Loucy (cell line): ENCODE results near the gene DENND6B.
A peak's percentile ranks its signal among the peaks of the same experiment; 100 is the strongest.

Source experiments
- H2AFZ ChIP-seq: fragments of 200-600 bp; sonication (generic); 2 replicates; pipeline ENCODE4 v1.6.0; 2016; ENCODE audit warnings: antibody characterized with exemption, mild to moderate bottlenecking, low read length, moderate library complexity
- H3F3A ChIP-seq: fragments of 200-600 bp; 2 replicates; pipeline ENCODE4 v1.6.0; 2016; ENCODE audit warnings: antibody characterized with exemption, low read depth, mild to moderate bottlenecking
- H3K27me3 ChIP-seq: fragments of 200-600 bp; sonication (generic); 2 replicates; pipeline ENCODE4 v1.6.1; 2014; ENCODE audit warnings: low read length, mild to moderate bottlenecking; ENCODE audit not compliant: insufficient read depth, poor library complexity, severe bottlenecking
- H3K36me3 ChIP-seq: fragments of 200-600 bp; sonication (generic); 2 replicates; pipeline ENCODE4 v1.6.1; 2016; ENCODE audit warnings: low read length; ENCODE audit not compliant: insufficient read depth
- H3K4me1 ChIP-seq: fragments of 200-600 bp; sonication (generic); 2 replicates; pipeline ENCODE4 v1.5.1; 2014; ENCODE audit warnings: low read length, mild to moderate bottlenecking; ENCODE audit not compliant: insufficient read depth, poor library complexity, severe bottlenecking
- H3K4me2 ChIP-seq: fragments of 200-600 bp; sonication (generic); 2 replicates; pipeline ENCODE4 v1.6.0; 2014; ENCODE audit warnings: antibody characterized with exemption, low read length, low read depth, mild to moderate bottlenecking; ENCODE audit not compliant: poor library complexity, severe bottlenecking
- H3K4me3 ChIP-seq: fragments of 200-600 bp; sonication (generic); 2 replicates; pipeline ENCODE4 v1.5.1; 2014; ENCODE audit warnings: low read length, mild to moderate bottlenecking, mixed read lengths; ENCODE audit not compliant: poor library complexity, severe bottlenecking
- H3K79me2 ChIP-seq: fragments of 200-600 bp; sonication (generic); 2 replicates; pipeline ENCODE4 v1.6.1; 2014; ENCODE audit warnings: low read length; ENCODE audit not compliant: insufficient read depth
- H3K9ac ChIP-seq: fragments of 200-600 bp; sonication (generic); 2 replicates; pipeline ENCODE4 v1.6.0; 2014; ENCODE audit warnings: mild to moderate bottlenecking, low read depth, low read length, moderate library complexity; ENCODE audit not compliant: poor library complexity, severe bottlenecking
- H3K9me2 ChIP-seq: fragments of 200-600 bp; sonication (generic); replicated peaks from 2 replicates; pipeline ENCODE4 v1.6.1; 2016; ENCODE audit warnings: low read depth, low read length, mixed read lengths
- H3K9me3 ChIP-seq: fragments of 200-600 bp; sonication (generic); 2 replicates; pipeline ENCODE4 v1.6.1; 2014; ENCODE audit warnings: mild to moderate bottlenecking, antibody characterized with exemption, low read length, low read depth; ENCODE audit not compliant: insufficient read depth
- H4K20me1 ChIP-seq: fragments of 200-600 bp; sonication (generic); 2 replicates; pipeline ENCODE4 v1.6.0; 2014; ENCODE audit warnings: antibody characterized with exemption, low read length, mild to moderate bottlenecking; ENCODE audit not compliant: insufficient read depth, poor library complexity, severe bottlenecking
- CTCF ChIP-seq: fragments of 200-600 bp; sonication (generic); conservative IDR thresholded peaks from 2 replicates; pipeline ENCODE4 v1.5.1; 2014; ENCODE audit warnings: mild to moderate bottlenecking, antibody characterized with exemption, low read length
- EZH2phosphoT487 ChIP-seq: fragments of 200-600 bp; IDR thresholded peaks from 2 replicates; pipeline ENCODE4 v1.6.1; 2018; ENCODE audit warnings: antibody characterized with exemption, mild to moderate bottlenecking, moderate library complexity, borderline replicate concordance

Gene DENND6B

GRCh38 chr22:50348058-50348457 is 21.2 kb upstream of the DENND6B start:
- Histone ChIP-seq H3K4me3 (peak overlapping the region; percentile 47), H3K36me3 (peaks cover 2% of the 10 kb centered on the region; the same call in 1 of the 2 replicates), H3K9ac (peak overlapping the region; percentile 17), H3K4me1 (peaks cover 18% of the 10 kb centered on the region), H4K20me1 (peaks cover 18% of the 10 kb centered on the region), H3F3A (no peaks in the 10 kb centered on the region), H3K79me2 (peaks cover 24% of the 10 kb centered on the region), H3K9me2 (no peaks in the 10 kb centered on the region), H2AFZ (no peak overlapping the region), H3K9me3 (no peaks in the 10 kb centered on the region), H3K27me3 (no peaks in the 10 kb centered on the region), H3K4me2 (peak overlapping the region; percentile 56)
- no peak for TF ChIP-seq EZH2phosphoT487
- no peak for TF ChIP-seq CTCF

GRCh38 chr22:50347157-50347556 is 20.3 kb upstream of the DENND6B start:
- Histone ChIP-seq H3K9me3 (no peaks in the 10 kb centered on the region), H3K9me2 (no peaks in the 10 kb centered on the region), H3K4me1 (peaks cover 25% of the 10 kb centered on the region), H3K27me3 (no peaks in the 10 kb centered on the region), H3F3A (no peaks in the 10 kb centered on the region; the same call in 1 of the 2 replicates), H3K79me2 (peaks cover 24% of the 10 kb centered on the region), H3K36me3 (no peaks in the 10 kb centered on the region), H4K20me1 (peaks cover 18% of the 10 kb centered on the region), H3K4me2 (peak overlapping the region; percentile 56), H3K4me3 (peak overlapping the region; percentile 47), H2AFZ (no peak overlapping the region), H3K9ac (peak overlapping the region; percentile 17)
- TF ChIP-seq CTCF (no peak), EZH2phosphoT487 (no peak)

GRCh38 chr22:50346470-50346869 is 19.7 kb upstream of the DENND6B start:
- H2AFZ ChIP-seq, result no peak overlapping the region
- no peaks in the 10 kb centered on the region for H3K27me3 ChIP-seq
- H3K79me2 ChIP-seq, result peaks cover 24% of the 10 kb centered on the region
- no peaks in the 10 kb centered on the region for H3K36me3 ChIP-seq
- H3K9me3 ChIP-seq, result no peaks in the 10 kb centered on the region
- H3K9ac ChIP-seq, result no peak overlapping the region
- peaks cover 25% of the 10 kb centered on the region for H3K4me1 ChIP-seq
- no peak for TF ChIP-seq EZH2phosphoT487
- H4K20me1 ChIP-seq, result peaks cover 18% of the 10 kb centered on the region
- H3K4me2 ChIP-seq, result peak overlapping the region; percentile 56
- H3K4me3 ChIP-seq, result peak overlapping the region; percentile 47
- no peaks in the 10 kb centered on the region for H3K9me2 ChIP-seq
- no peaks in the 10 kb centered on the region; the same call in 1 of the 2 replicates for H3F3A ChIP-seq

- Histone ChIP-seq H2AFZ (peak overlapping the region; percentile 65; the same call in 1 of the 2 replicates), H3K9me2 (no peaks in the 10 kb centered on the region), H3K4me2 (peak overlapping the region; percentile 51)
These were observed 16.7 kb upstream of the DENND6B start for GRCh38 chr22:50343541-50343935.

More at GRCh38 chr22:50343541-50343935, 16.7 kb upstream of the DENND6B start:
- Histone ChIP-seq H3K27me3 (no peaks in the 10 kb centered on the region), H4K20me1 (peaks cover 18% of the 10 kb centered on the region), H3K4me3 (peak overlapping the region; percentile 76), H3K4me1 (peaks cover 25% of the 10 kb centered on the region), H3K9me3 (no peaks in the 10 kb centered on the region), H3K36me3 (no peaks in the 10 kb centered on the region), H3K79me2 (peaks cover 24% of the 10 kb centered on the region), H3K9ac (peak overlapping the region; percentile 88), H3F3A (peaks cover 7% of the 10 kb centered on the region; the same call in 1 of the 2 replicates)
- TF ChIP-seq CTCF (no peak), EZH2phosphoT487 (no peak)
